ENCODE measurements around the gene C6orf141.

DNA sequence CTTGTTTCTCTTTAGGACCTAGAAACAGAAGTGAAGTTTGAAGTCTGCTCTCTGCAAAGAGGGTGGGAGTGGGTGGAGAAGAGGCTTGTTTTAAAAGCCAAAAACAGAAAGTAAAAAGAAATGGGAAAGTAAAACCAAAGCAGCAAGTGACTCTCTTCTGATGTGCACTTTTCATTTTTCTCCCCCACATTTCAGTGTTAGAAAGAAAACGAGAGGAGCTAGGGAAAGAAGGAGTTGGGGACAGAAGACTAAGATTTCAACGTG lies 1.3 kb downstream of the C6orf141 start:
- TF ChIP-seq, protein P1, sequence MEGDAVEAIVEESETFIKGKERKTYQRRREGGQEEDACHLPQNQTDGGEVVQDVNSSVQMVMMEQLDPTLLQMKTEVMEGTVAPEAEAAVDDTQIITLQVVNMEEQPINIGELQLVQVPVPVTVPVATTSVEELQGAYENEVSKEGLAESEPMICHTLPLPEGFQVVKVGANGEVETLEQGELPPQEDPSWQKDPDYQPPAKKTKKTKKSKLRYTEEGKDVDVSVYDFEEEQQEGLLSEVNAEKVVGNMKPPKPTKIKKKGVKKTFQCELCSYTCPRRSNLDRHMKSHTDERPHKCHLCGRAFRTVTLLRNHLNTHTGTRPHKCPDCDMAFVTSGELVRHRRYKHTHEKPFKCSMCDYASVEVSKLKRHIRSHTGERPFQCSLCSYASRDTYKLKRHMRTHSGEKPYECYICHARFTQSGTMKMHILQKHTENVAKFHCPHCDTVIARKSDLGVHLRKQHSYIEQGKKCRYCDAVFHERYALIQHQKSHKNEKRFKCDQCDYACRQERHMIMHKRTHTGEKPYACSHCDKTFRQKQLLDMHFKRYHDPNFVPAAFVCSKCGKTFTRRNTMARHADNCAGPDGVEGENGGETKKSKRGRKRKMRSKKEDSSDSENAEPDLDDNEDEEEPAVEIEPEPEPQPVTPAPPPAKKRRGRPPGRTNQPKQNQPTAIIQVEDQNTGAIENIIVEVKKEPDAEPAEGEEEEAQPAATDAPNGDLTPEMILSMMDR (IDR thresholded peaks at IDR 0.05; ENCODE audit: low read depth, low read length, missing input control), result no peak
- TF ChIP-seq, protein P2, sequence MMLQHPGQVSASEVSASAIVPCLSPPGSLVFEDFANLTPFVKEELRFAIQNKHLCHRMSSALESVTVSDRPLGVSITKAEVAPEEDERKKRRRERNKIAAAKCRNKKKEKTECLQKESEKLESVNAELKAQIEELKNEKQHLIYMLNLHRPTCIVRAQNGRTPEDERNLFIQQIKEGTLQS (IDR thresholded peaks at IDR 0.05), result no peak

Data from liver (tissue), 3 donors.